ENCODE results near the gene YIPF7.

YIPF7 gene

GRCh38 chr4:44616621-44617020 lies 34.8 kb downstream of the YIPF7 start:
- DNase-seq, result no peak

GRCh38 chr4:44583393-44583792 lies 68.0 kb downstream of the YIPF7 start:
- DNase-seq, result no peak

GRCh38 chr4:44580231-44580630 lies 71.2 kb downstream of the YIPF7 start:
- DNase-seq, result no peak

GRCh38 chr4:44578954-44579353 lies 72.5 kb downstream of the YIPF7 start:
- DNase-seq, result no peak

All from NCI-H1417 (cell line).